A673 (cell line): ENCODE results near the gene AJM1. TPM values are rescaled to one million over a fixed set of nuclear protein-coding genes. Genes with fewer than 3 reads are reported as not detected.

ENCODE experiments used
- BruUV-seq: library from RNA; stranded (reverse); fragments of 400-500 nt; replicated peaks from 2 replicates; lab custom pipeline; 2021; lab: Mats Ljungman, UMichigan
- CTCF ChIA-PET: fragments of 300-600 bp; sonication (Branson Sonifier 250); formaldehyde crosslinking; loops from one replicate; lab custom pipeline; 2022; ENCODE audit warnings: antibody characterized with exemption; lab: Charles Lee
- POLR2A ChIA-PET: fragments of 300-600 bp; sonication (Branson Sonifier 250); formaldehyde crosslinking; loops from one replicate; lab custom pipeline; 2022; ENCODE audit warnings: antibody characterized with exemption; ENCODE audit not compliant: low non-redundant PET; lab: Charles Lee
- DNase-seq: peaks from one replicate; pipeline ENCODE4 v3.0.0-alpha.2; 2015; ENCODE audit warnings: low spot score
- H3K27ac ChIP-seq: fragments of 200-600 bp; sonication (generic); 2 replicates; pipeline ENCODE4 v1.5.1; 2016; ENCODE audit warnings: mixed run types, low read depth, mild to moderate bottlenecking, mixed read lengths, antibody characterized with exemption, low read length; ENCODE audit not compliant: poor library complexity, severe bottlenecking
- H3K27me3 ChIP-seq: fragments of 200-600 bp; sonication (generic); replicated peaks from 2 replicates; pipeline ENCODE4 v1.6.1; 2017; ENCODE audit warnings: mixed run types, low read depth, mild to moderate bottlenecking, mixed read lengths, antibody characterized with exemption, low read length; ENCODE audit not compliant: insufficient read depth, poor library complexity
- H3K36me3 ChIP-seq: fragments of 200-600 bp; sonication (generic); 2 replicates; pipeline ENCODE4 v1.6.1; 2016; ENCODE audit warnings: mixed run types, mild to moderate bottlenecking, mixed read lengths, antibody characterized with exemption, low read length; ENCODE audit not compliant: insufficient read depth, poor library complexity, severe bottlenecking
- H3K4me1 ChIP-seq: fragments of 200-600 bp; sonication (generic); 2 replicates; pipeline ENCODE4 v1.6.1; 2017; ENCODE audit warnings: mixed run types, mild to moderate bottlenecking, mixed read lengths, antibody characterized with exemption, low read length; ENCODE audit not compliant: insufficient read depth, poor library complexity, severe bottlenecking
- H3K4me3 ChIP-seq: fragments of 200-600 bp; sonication (generic); 2 replicates; pipeline ENCODE4 v1.5.1; 2016; ENCODE audit warnings: low read depth, mixed run types, mild to moderate bottlenecking, mixed read lengths, low read length; ENCODE audit not compliant: poor library complexity, severe bottlenecking
- H3K9me3 ChIP-seq: fragments of 200-600 bp; sonication (generic); 2 replicates; pipeline ENCODE4 v1.6.1; 2016; ENCODE audit warnings: mixed run types, low read depth, mild to moderate bottlenecking, mixed read lengths, antibody characterized with exemption, low read length; ENCODE audit not compliant: poor library complexity, severe bottlenecking
- CTCF ChIP-seq: fragments of 300-800, 200-600 bp; sonication (generic); conservative IDR thresholded peaks from 2 replicates; pipeline ENCODE4 v1.5.1; 2017; ENCODE audit warnings: low read depth, mild to moderate bottlenecking, antibody characterized with exemption, low read length, moderate library complexity, mixed read lengths
- EZH2 ChIP-seq: fragments of 200-600 bp; sonication (generic); IDR thresholded peaks from 2 replicates; pipeline ENCODE4 v1.6.1; 2017; ENCODE audit warnings: borderline replicate concordance, low read depth, mild to moderate bottlenecking, mixed read lengths, antibody characterized with exemption, low read length; ENCODE audit not compliant: poor library complexity, severe bottlenecking
- intact Hi-C: fragments of 100-400 bp; cut with micrococcal nuclease; formaldehyde crosslinking; loops from one replicate; pipeline ENCODE4 v1.10.0; 2022; ENCODE audit not compliant: unreplicated experiment
- total RNA-seq: library from RNA; stranded (reverse); gene quantifications from 2 replicates; pipeline ENCODE4 v1.2.3, GENCODE V29; 2021

The AJM1 gene
- total RNA-seq, 1 experiment from 2014 or later, result 2.0 TPM

DNA sequence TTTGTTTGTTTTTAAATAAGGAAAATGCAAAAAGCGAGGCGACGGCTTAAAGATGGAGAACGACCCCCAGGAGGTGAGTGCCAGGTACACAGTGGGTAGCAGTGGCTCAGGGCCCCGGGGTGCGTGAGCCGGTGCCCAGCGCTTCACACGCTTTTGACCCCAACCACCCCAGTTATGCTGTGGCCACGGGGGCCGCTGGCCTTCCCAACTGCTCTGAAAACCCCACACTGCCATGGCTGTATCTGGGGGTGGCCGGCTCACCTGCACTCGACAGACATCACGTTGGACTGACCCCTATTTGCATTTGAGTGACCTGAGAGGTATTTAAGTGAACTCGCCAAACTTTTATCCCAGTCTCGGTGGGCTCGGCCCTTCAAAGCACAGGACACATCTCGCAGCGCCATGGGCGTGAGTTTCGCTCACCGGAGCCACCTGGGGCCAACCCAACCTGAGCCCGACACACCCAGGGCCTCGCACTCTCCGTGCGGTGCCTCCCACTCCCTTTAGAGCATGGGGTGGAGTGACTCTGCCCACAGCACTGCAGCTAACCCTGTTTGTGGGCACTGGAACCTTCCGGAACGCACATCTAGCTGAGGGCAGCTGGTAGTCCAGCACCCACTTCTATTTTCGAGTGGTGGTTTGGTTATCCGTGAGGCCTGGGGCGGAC lies 13.7 kb upstream of the AJM1 start:
- POLR2A ChIA-PET, result no interaction called here
- intact Hi-C loops, result no loop called here
- no peak overlapping the region for H3K4me3 ChIP-seq
- no peaks in the 10 kb centered on the region for H3K4me1 ChIP-seq
- H3K27me3 ChIP-seq, result no peaks in the 10 kb centered on the region
- no peaks in the 10 kb centered on the region for H3K9me3 ChIP-seq
- DNase-seq, result no peak
- BruUV-seq, result no TSS peak
- no peak for TF ChIP-seq EZH2
- no peak for TF ChIP-seq CTCF
- no peak overlapping the region for H3K27ac ChIP-seq
- CTCF ChIA-PET, result no interaction called here
- peaks cover 78% of the 10 kb centered on the region for H3K36me3 ChIP-seq

GRCh38 chr9:136829412-136829811 lies 12.9 kb upstream of the AJM1 start:
- Histone ChIP-seq H3K27me3 (no peaks in the 10 kb centered on the region), H3K36me3 (peaks cover 71% of the 10 kb centered on the region), H3K4me1 (no peaks in the 10 kb centered on the region), H3K9me3 (no peaks in the 10 kb centered on the region), H3K27ac (no peak overlapping the region), H3K4me3 (no peak overlapping the region)
- no peak for DNase-seq
- no TSS peak for BruUV-seq
- ChIA-PET CTCF (no interaction called here), POLR2A (no interaction called here)
- intact Hi-C loops, result no loop called here
- TF ChIP-seq CTCF, result no peak
- TF ChIP-seq EZH2, result no peak

- no peak for DNase-seq
- intact Hi-C loops, result no loop called here
- no peaks in the 10 kb centered on the region for H3K27me3 ChIP-seq
- H3K4me1 ChIP-seq, result no peaks in the 10 kb centered on the region
- H3K4me3 ChIP-seq, result no peak overlapping the region
- TF ChIP-seq CTCF (no peak), EZH2 (no peak)
- no TSS peak for BruUV-seq
- CTCF ChIA-PET, result no interaction called here
- H3K27ac ChIP-seq, result no peak overlapping the region
- peaks cover 65% of the 10 kb centered on the region for H3K36me3 ChIP-seq
- POLR2A ChIA-PET, result no interaction called here
- H3K9me3 ChIP-seq, result no peaks in the 10 kb centered on the region
Measured at GRCh38 chr9:136829981-136830885, 12.0 kb upstream of the AJM1 start.
